Body of pancreas (tissue), 4 donors: ENCODE measurements around the gene MCUR1. TPM values are rescaled to one million over a fixed set of nuclear protein-coding genes. Genes with fewer than 3 reads are reported as not detected.

Source experiments
- ATAC-seq: fragments of 150-250 bp; one replicate; pipeline ENCODE4 v1.9.1; 2016
- DNase-seq, 4 donors: peaks; one replicate each; pipeline ENCODE4 v3.0.0-alpha.2; 2019
- H3K27ac ChIP-seq, 4 donors: fragments of 200-600 bp; sonication (generic); 1 replicate in 3 of 4; 2 replicates in 1 of 4; pipeline versions ENCODE4 v1.5.1 to v1.6.1; 2016 to 2019; ENCODE audit warnings: mild to moderate bottlenecking in 1 of 4, mixed read lengths in 1 of 4, moderate library complexity in 1 of 4
- H3K27me3 ChIP-seq, 2 donors: fragments of 200-600 bp; sonication (generic); one replicate each; pipeline ENCODE4 v1.6.0; 2016; ENCODE audit warnings: mild to moderate bottlenecking in 1 of 2
- H3K36me3 ChIP-seq, 2 donors: fragments of 200-600 bp; sonication (generic); replicated peaks in 1 of 2; 2 replicates each; pipeline ENCODE4 v1.5.1; 2016; ENCODE audit warnings: low read depth in 2 of 2; ENCODE audit not compliant: insufficient read depth in 1 of 2
- H3K4me1 ChIP-seq: fragments of 200-600 bp; sonication (generic); one replicate; pipeline ENCODE4 v1.6.0; 2016
- H3K4me3 ChIP-seq, 2 donors: fragments of 200-600 bp; sonication (generic); 1 replicate in 1 of 2; 2 replicates in 1 of 2; pipeline ENCODE4 v1.5.1; 2016 to 2019
- H3K9me3 ChIP-seq, 3 donors: fragments of 200-600 bp; sonication (generic); 1 replicate in 2 of 3; 2 replicates in 1 of 3; pipeline ENCODE4 v1.5.1; 2016
- CTCF ChIP-seq, 7 experiments: fragments of 450-650 bp in 4 of 7; fragments of 200-600 bp in 3 of 7; sonication (generic) in 3 of 7; IDR thresholded peaks; one replicate each; pipeline ENCODE4 v1.5.1; 2016 to 2019; ENCODE audit warnings: antibody characterized with exemption in 7 of 7
- POLR2A ChIP-seq, 3 donors: fragments of 450-650 bp; IDR thresholded peaks; one replicate each; pipeline ENCODE4 v1.6.1; 2016; ENCODE audit warnings: antibody characterized with exemption in 3 of 3, mild to moderate bottlenecking in 2 of 3
- WGBS, 2 donors: methylation state at CpG; one replicate each; pipeline ENCODE4 v1.1.5; 2017; 5-methylcytosine and 5-hydroxymethylcytosine counted together
- intact Hi-C: fragments of 100-400 bp; cut with DNase I; formaldehyde crosslinking; loops from one replicate; pipeline ENCODE4 v1.15.1; 2023
- total RNA-seq, 2 donors: library from RNA; depleted of rRNA; stranded (reverse); fragments of >200 nt; gene quantifications; one replicate each; pipeline ENCODE4 v1.1.0, GENCODE V29; 2016

Gene MCUR1
- total RNA-seq, 2 donors from 2014 or later, result 10.4 to 20.8 TPM

DNA sequence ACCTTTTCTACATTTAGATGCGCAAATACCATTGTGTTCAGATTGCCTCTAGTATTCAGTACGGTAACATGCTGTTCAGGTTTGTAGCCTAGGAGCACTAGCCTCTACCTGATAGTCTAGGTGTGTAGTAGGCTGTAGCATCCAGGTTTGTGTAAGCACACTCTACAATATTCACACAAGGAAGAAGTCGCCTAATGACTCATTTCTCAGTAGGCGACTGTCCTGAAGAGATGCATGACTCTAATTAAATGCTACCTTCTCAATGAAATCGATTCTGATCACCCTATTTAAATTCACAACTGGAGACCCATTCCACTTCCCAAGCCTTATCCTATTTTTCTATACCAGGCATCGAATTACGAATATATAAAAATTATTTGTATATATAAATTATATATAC, 1.3 kb downstream of the MCUR1 start:
- 22 to 25% methylated on average over 7 of the region's 7 CpGs for WGBS, 2 donors
- ATAC-seq (no peak), DNase-seq (no peak)
- H3K27ac ChIP-seq, result peak overlapping the region; percentile 88 to 97 (median 92)
- H3K27me3 ChIP-seq, result no peaks in the 10 kb centered on the region
- no peaks in the 10 kb centered on the region for H3K9me3 ChIP-seq
- H3K4me3 ChIP-seq, result no peak overlapping the region
- no peaks in the 10 kb centered on the region for H3K36me3 ChIP-seq
- intact Hi-C loops, result no loop called here
- H3K4me1 ChIP-seq, result peaks cover 35% of the 10 kb centered on the region
- TF ChIP-seq POLR2A (IDR thresholded peaks at IDR 0.05) (no peak), CTCF (IDR thresholded peaks at IDR 0.05) (no peak)

DNA sequence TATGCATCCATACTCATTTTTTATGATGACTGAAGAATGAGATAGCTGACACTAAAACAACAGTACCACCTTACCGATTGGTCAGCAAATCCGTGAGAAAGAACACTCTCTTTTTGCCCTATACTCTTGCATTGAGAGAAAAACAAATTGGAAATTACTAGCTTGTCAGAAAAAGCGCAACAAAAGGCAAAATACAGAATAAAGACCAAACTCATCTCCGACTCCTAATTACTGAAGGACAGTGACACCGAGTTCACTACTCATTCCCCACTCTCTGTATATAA, 2.1 kb downstream of the MCUR1 start:
- Histone ChIP-seq H3K4me3 (no peak overlapping the region), H3K27ac (peak overlapping the region in 2 of 4 donors; percentile 92 to 97), H3K9me3 (no peaks in the 10 kb centered on the region), H3K27me3 (no peaks in the 10 kb centered on the region), H3K36me3 (no peaks in the 10 kb centered on the region), H3K4me1 (peaks cover 35% of the 10 kb centered on the region)
- DNase-seq, result no peak
- intact Hi-C loops, result no loop called here
- 81 to 84% methylated on average over 5 of the region's 5 CpGs for WGBS, 2 donors
- no peak for ATAC-seq
- TF ChIP-seq POLR2A (IDR thresholded peaks at IDR 0.05), result no peak
- no peak for TF ChIP-seq CTCF (IDR thresholded peaks at IDR 0.05)

- no peaks in the 10 kb centered on the region for H3K9me3 ChIP-seq
- H3K27ac ChIP-seq, result peak overlapping the region in 2 of 4 donors; percentile 92 to 97
- H3K4me3 ChIP-seq, result no peak overlapping the region
- peaks cover 35% of the 10 kb centered on the region for H3K4me1 ChIP-seq
- ATAC-seq, result no peak
- no peaks in the 10 kb centered on the region for H3K27me3 ChIP-seq
- intact Hi-C loops, result no loop called here
- H3K36me3 ChIP-seq, result peaks cover 0 to under 1% of the 10 kb centered on the region in 2 donors
- peak; percentile 25 to 56 (median 32) for DNase-seq
- 26 to 32% methylated on average over 8 of the region's 8 CpGs for WGBS, 2 donors
- TF ChIP-seq CTCF (IDR thresholded peaks at IDR 0.05) (no peak), POLR2A (IDR thresholded peaks at IDR 0.05) (no peak)
Measured at GRCh38 chr6:13811627-13812358, 2.6 kb downstream of the MCUR1 start.

GRCh38 chr6:13810688-13811446, 3.5 kb downstream of the MCUR1 start:
- peaks cover 35% of the 10 kb centered on the region for H3K4me1 ChIP-seq
- H3K9me3 ChIP-seq, result no peaks in the 10 kb centered on the region
- WGBS, 2 donors, result 28 to 34% methylated on average over 3 of the region's 3 CpGs
- H3K27ac ChIP-seq, result peak overlapping the region in 2 of 4 donors; percentile 19 to 97
- no peak overlapping the region for H3K4me3 ChIP-seq
- peaks cover 0 to 2% of the 10 kb centered on the region in 2 donors for H3K36me3 ChIP-seq
- no peak for ATAC-seq
- no peak for DNase-seq
- no peak for TF ChIP-seq CTCF (IDR thresholded peaks at IDR 0.05)
- TF ChIP-seq POLR2A (IDR thresholded peaks at IDR 0.05), result no peak
- intact Hi-C loops, result no loop called here
- no peaks in the 10 kb centered on the region for H3K27me3 ChIP-seq
